HepG2 (cell line): Measurements from ENCODE around the gene SRBD1. TPM values are rescaled to one million over a fixed set of nuclear protein-coding genes. Genes with fewer than 3 reads are reported as not detected.
A peak's percentile ranks its signal among the peaks of the same experiment; 100 is the strongest.

Experiments used
- ATAC-seq: fragments of 200-7000 bp; cut with Tn5 transposase; 3 replicates; pipeline ENCODE4 v1.9.1; 2020; ENCODE audit warnings: mild to moderate bottlenecking, moderate library complexity
- BruUV-seq: library from RNA; stranded (reverse); fragments of 400-500 nt; replicated peaks from 2 replicates; lab custom pipeline; 2021; lab: Mats Ljungman, UMichigan
- CTCF ChIA-PET: fragments of 300-600 bp; formaldehyde crosslinking; extraction: SDS; loops from one replicate; lab custom pipeline; 2021; ENCODE audit warnings: low total read pairs, inconsistent platforms, low intra/inter-chr PET ratio; lab: Yijun Ruan, JAX
- POLR2A ChIA-PET: fragments of 350-600 bp; sonication (Branson Sonifier 250); formaldehyde crosslinking; loops from one replicate; lab custom pipeline; 2020; ENCODE audit warnings: antibody characterized with exemption, inconsistent platforms; lab: Yijun Ruan, JAX
- DNase-seq: peaks from one replicate; pipeline ENCODE4 v3.0.0-alpha.2; 2015; ENCODE audit warnings: low spot score
- FAIRE-seq: peaks from 3 replicates; lab custom pipeline; 2011; peaks lifted over from hg19 to GRCh38; lab: Jason Lieb, UNC
- H2AFZ ChIP-seq: one replicate; pipeline ENCODE4 v1.6.1; 2011; ENCODE audit warnings: low read length, inconsistent platforms
- H3K27ac ChIP-seq: fragments of 300-600 bp; 3 replicates; pipeline ENCODE4 v1.8.0; 2011; ENCODE audit warnings: mixed run types, mild to moderate bottlenecking, mixed read lengths, low read length, inconsistent platforms; ENCODE audit not compliant: insufficient read depth; ENCODE audit errors: extremely low read length
- H3K27me3 ChIP-seq, 2 experiments: fragments of 200-600 bp in 1 of 2; 2 replicates in 1 of 2; 3 replicates in 1 of 2; pipeline versions ENCODE4 v1.6.0 to v1.8.0; 2011; ENCODE audit warnings: low read length in 2 of 2, mild to moderate bottlenecking in 2 of 2, moderate library complexity in 2 of 2, inconsistent platforms in 1 of 2; ENCODE audit not compliant: insufficient read depth in 2 of 2, control insufficient read depth in 1 of 2
- H3K36me3 ChIP-seq, 2 experiments: fragments of 200-600 bp in 1 of 2; replicated peaks in 1 of 2; 2 replicates in 1 of 2; 3 replicates in 1 of 2; pipeline versions ENCODE4 v1.5.1 to v1.8.0; 2011; ENCODE audit warnings: low read length in 2 of 2, inconsistent platforms in 1 of 2; ENCODE audit not compliant: insufficient read depth in 2 of 2, control insufficient read depth in 1 of 2
- H3K4me1 ChIP-seq: 2 replicates; pipeline ENCODE4 v1.5.1; 2012; ENCODE audit warnings: low read length, inconsistent platforms; ENCODE audit not compliant: insufficient read depth
- H3K4me2 ChIP-seq: 2 replicates; pipeline ENCODE4 v1.6.0; 2011; ENCODE audit warnings: low read depth, low read length, inconsistent platforms
- H3K4me3 ChIP-seq, 3 experiments: fragments of 200-600 bp in 1 of 3; sonication (generic), shearing (Covaris generic) in 1 of 3; replicated peaks in 1 of 3; 2 replicates each; pipeline ENCODE4 v1.5.1; 2011 to 2016; ENCODE audit warnings: low read length in 3 of 3, inconsistent platforms in 2 of 3, low read depth in 2 of 3, mild to moderate bottlenecking in 2 of 3, control low read depth in 1 of 3, mixed read lengths in 1 of 3; ENCODE audit not compliant: insufficient read depth in 1 of 3
- H3K79me2 ChIP-seq: one replicate; pipeline ENCODE4 v1.6.1; 2011; ENCODE audit warnings: low read length, inconsistent platforms; ENCODE audit not compliant: insufficient read depth
- H3K9ac ChIP-seq: 2 replicates; pipeline ENCODE4 v1.6.0; 2011; ENCODE audit warnings: mild to moderate bottlenecking, low read depth, low read length, inconsistent platforms; ENCODE audit not compliant: insufficient read depth
- H3K9me3 ChIP-seq: 2 replicates; pipeline ENCODE4 v1.5.1; 2012; ENCODE audit warnings: mild to moderate bottlenecking, low read length
- H4K20me1 ChIP-seq: 2 replicates; pipeline ENCODE4 v1.6.0; 2011; ENCODE audit warnings: inconsistent platforms, mild to moderate bottlenecking, low read length, moderate library complexity; ENCODE audit not compliant: insufficient read depth
- HOXA9 ChIP-seq: sonication (generic); formaldehyde crosslinking; IDR thresholded peaks from 2 replicates; pipeline ENCODE4 v1.8.1; 2022; ENCODE audit warnings: missing genetic modification reagents, mild to moderate bottlenecking, moderate library complexity, borderline replicate concordance
- NFE2L2 ChIP-seq: fragments of 150-350 bp; IDR thresholded peaks from 2 replicates; pipeline ENCODE4 v1.6.1; 2014; ENCODE audit warnings: low read length
- NR2F6 ChIP-seq, 2 experiments: IDR thresholded peaks; 2 replicates each; pipeline ENCODE4 v1.6.1; 2016; ENCODE audit warnings: antibody characterized with exemption in 1 of 2, mild to moderate bottlenecking in 1 of 2
- TCF7L2 ChIP-seq: IDR thresholded peaks from 2 replicates; pipeline ENCODE4 v1.6.1; 2011; ENCODE audit warnings: mild to moderate bottlenecking, low read depth, low read length, moderate library complexity
- THAP11 ChIP-seq: IDR thresholded peaks from 2 replicates; pipeline ENCODE4 v1.6.1; 2016; ENCODE audit warnings: missing biosample characterization, missing genetic modification reagents
- WGBS: methylation state at CpG from one replicate; pipeline ENCODE4 v1.1.6; 2017; ENCODE audit warnings: low lambda C conversion rate; 5-methylcytosine and 5-hydroxymethylcytosine counted together
- in situ Hi-C: cut with HindIII; loops from 2 replicates; pipeline ENCODE4 v1.10.0; 2017; ENCODE audit warnings: low pct_unique_long_range_greater_than_20kb; ENCODE audit not compliant: extremely low pct_ligation_motif_present
- intact Hi-C: fragments of 100-400 bp; cut with micrococcal nuclease; formaldehyde crosslinking; loops from one replicate; pipeline ENCODE4 v1.10.0; 2022; ENCODE audit not compliant: unreplicated experiment
- polyA plus RNA-seq, 8 experiments: library from polyadenylated mRNA; depleted of rRNA in 3 of 8; stranded (reverse) in 7 of 8; unstranded in 1 of 8; fragments of >200 nt; fragmentation: Illumina TruSeq in 4 of 8; extraction: Trizol in 4 of 8; gene quantifications; 2 replicates each; pipeline versions ENCODE4 v1.2.1 to v1.2.3, GENCODE V29; 2011 to 2016; ENCODE audit warnings: low read depth in 4 of 8, missing spikeins in 1 of 8, mixed read lengths in 1 of 8; ENCODE audit not compliant: insufficient read depth in 1 of 8
- total RNA-seq, 5 experiments: library from RNA; depleted of rRNA; stranded (reverse); fragments of >200 nt; fragmentation: Illumina TruSeq; extraction: Trizol; gene quantifications; 2 replicates each; pipeline ENCODE4 v1.2.3, GENCODE V29; 2016; ENCODE audit warnings: low read depth in 1 of 5
- TF ChIP-seq, protein P1 (sequence below): fragments of 450-650 bp; IDR thresholded peaks from 2 replicates; pipeline ENCODE4 v1.6.1; 2016

SRBD1 gene
- total and polyA plus RNA-seq, 2 of the 13 experiments (the other 11 are each of a cell fraction or from before 2014, with no cell fraction given), result 3.2 to 23.9 TPM

DNA sequence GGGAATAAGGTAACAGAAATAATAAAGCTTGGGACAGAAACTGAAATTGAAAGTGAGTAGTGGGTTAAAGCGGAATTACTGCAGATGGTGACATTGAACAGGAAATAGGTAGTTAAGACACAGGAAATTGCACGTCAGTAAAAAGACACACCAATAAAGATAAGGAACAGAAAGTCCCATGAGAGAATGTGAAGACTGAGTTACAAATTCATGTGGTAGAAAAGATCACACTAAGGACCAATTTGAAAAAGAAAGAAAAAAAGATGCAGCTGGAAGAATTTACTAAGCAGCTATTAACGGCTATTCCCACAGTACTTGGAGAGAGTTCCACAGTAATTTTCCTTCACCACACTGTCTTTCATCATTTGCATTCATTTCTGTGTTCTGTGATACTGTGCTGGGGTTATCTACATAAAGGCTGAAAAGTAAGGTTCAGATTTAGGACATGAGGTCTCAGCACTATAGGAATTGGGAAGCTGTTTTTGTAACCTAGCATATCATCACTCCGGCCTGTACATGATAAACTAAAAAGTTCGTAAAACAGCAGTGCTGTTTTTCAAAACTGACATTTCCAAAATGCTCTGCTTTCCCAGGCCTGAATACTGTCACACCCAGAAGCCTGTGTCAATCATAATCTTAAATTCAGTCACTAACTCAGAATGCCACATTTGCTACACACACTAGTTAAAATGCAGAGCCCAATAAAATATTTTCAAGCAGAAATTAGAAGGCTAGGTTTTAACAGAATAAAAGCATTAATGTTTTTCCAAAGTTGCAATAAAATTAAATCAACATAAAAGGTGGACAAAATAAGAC is 42.9 kb downstream of the SRBD1 start:
- FAIRE-seq (no peak), ATAC-seq (no peak), DNase-seq (no peak)
- intact Hi-C loops, result no loop called here
- H2AFZ ChIP-seq, result no peak overlapping the region
- WGBS, result 97% methylated on average over 5 of the region's 5 CpGs
- peaks cover 4% of the 10 kb centered on the region; the same call in 1 of the 2 replicates for H3K9me3 ChIP-seq
- no peak overlapping the region for H3K27ac ChIP-seq
- ChIA-PET POLR2A (no interaction called here), CTCF (no interaction called here)
- H3K9ac ChIP-seq, result no peak overlapping the region
- no peaks in the 10 kb centered on the region for H3K27me3 ChIP-seq
- H3K4me1 ChIP-seq, result peaks cover 20% of the 10 kb centered on the region
- no peak overlapping the region for H3K4me2 ChIP-seq
- peaks cover 2% of the 10 kb centered on the region for H3K79me2 ChIP-seq
- no peak overlapping the region for H3K4me3 ChIP-seq
- in situ Hi-C loops, result no loop called here
- peaks cover 3 to 8% of the 10 kb centered on the region in 2 experiments; a peak in 3 of 5 replicates for H3K36me3 ChIP-seq
- no TSS peak for BruUV-seq
- TF ChIP-seq TCF7L2 (0 out of 2 replicates have a peak, but pooled peaks have one; percentile 24), NFE2L2 (no peak)
- no peaks in the 10 kb centered on the region for H4K20me1 ChIP-seq

- Histone ChIP-seq H3K4me1 (peaks cover 20% of the 10 kb centered on the region), H3K9me3 (peaks cover 4% of the 10 kb centered on the region; the same call in 1 of the 2 replicates), H3K79me2 (peaks cover 2% of the 10 kb centered on the region), H2AFZ (no peak overlapping the region), H3K27me3 (no peaks in the 10 kb centered on the region), H3K4me3 (no peak overlapping the region), H3K4me2 (no peak overlapping the region), H3K27ac (no peak overlapping the region), H3K36me3 (peaks cover 3 to 8% of the 10 kb centered on the region in 2 experiments; a peak in 3 of 5 replicates), H3K9ac (no peak overlapping the region), H4K20me1 (no peaks in the 10 kb centered on the region)
- intact Hi-C loops (no loop called here), in situ Hi-C loops (no loop called here)
- ChIA-PET POLR2A (no interaction called here), CTCF (no interaction called here)
- no TSS peak for BruUV-seq
- no peak for FAIRE-seq
- WGBS, result 96% methylated on average over 7 of the region's 7 CpGs
- no peak for ATAC-seq
- DNase-seq, result no peak
- TF ChIP-seq THAP11, result no peak
- TF ChIP-seq NR2F6 (IDR thresholded peaks at IDR 0.05), result no peak
- no peak for TF ChIP-seq NR2F6 (CRISPR knock-in tag; IDR thresholded peaks at IDR 0.05)
- TF ChIP-seq HOXA9 (CRISPR knock-in tag), result no peak
- TF ChIP-seq, protein P1, sequence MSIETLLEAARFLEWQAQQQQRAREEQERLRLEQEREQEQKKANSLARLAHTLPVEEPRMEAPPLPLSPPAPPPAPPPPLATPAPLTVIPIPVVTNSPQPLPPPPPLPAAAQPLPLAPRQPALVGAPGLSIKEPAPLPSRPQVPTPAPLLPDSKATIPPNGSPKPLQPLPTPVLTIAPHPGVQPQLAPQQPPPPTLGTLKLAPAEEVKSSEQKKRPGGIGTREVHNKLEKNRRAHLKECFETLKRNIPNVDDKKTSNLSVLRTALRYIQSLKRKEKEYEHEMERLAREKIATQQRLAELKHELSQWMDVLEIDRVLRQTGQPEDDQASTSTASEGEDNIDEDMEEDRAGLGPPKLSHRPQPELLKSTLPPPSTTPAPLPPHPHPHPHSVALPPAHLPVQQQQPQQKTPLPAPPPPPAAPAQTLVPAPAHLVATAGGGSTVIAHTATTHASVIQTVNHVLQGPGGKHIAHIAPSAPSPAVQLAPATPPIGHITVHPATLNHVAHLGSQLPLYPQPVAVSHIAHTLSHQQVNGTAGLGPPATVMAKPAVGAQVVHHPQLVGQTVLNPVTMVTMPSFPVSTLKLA, result no peak
Observed at GRCh38 chr2:45567288-45567963, 43.6 kb downstream of the SRBD1 start.
